ENCODE data around the gene NIPA2. TPM values are rescaled to one million over a fixed set of nuclear protein-coding genes. Genes with fewer than 3 reads are reported as not detected.

The NIPA2 gene
- total RNA-seq, 4 donors from 2014 or later: 29.9 to 41.3 (median 34.5) TPM

- DNase-seq (ENCODE audit: extremely low spot score): no peak
- WGBS: 89% methylated on average over 1 of the region's 1 CpG
- Histone ChIP-seq H3K27ac (replicated peaks in 1 of 4) (no peak overlapping the region), H3K9me3 (no peaks in the 10 kb centered on the region), H3K27me3 (no peaks in the 10 kb centered on the region), H3K4me1 (no peaks in the 10 kb centered on the region), H3K36me3 (peaks cover 29 to 80% (median 58%) of the 10 kb centered on the region in 4 donors), H3K4me3 (no peak overlapping the region)
- intact Hi-C loops (cut with DNase I): no loop called here
- no peak for TF ChIP-seq EP300 (IDR thresholded peaks at IDR 0.05)
- no peak for TF ChIP-seq POLR2A (IDR thresholded peaks at IDR 0.05; ENCODE audit: low read depth)
- TF ChIP-seq CTCF (IDR thresholded peaks at IDR 0.05): peak in 2 of 3 experiments; percentile 8 to 32
Measured at GRCh38 chr15:22884344-22884743, 45.9 kb downstream of the NIPA2 start.

GRCh38 chr15:22885120-22885519 lies 46.7 kb downstream of the NIPA2 start:
- Histone ChIP-seq H3K4me3 (no peak overlapping the region), H3K27ac (replicated peaks in 1 of 4) (no peak overlapping the region), H3K27me3 (no peaks in the 10 kb centered on the region), H3K4me1 (no peaks in the 10 kb centered on the region), H3K9me3 (no peaks in the 10 kb centered on the region), H3K36me3 (peaks cover 27 to 80% (median 52%) of the 10 kb centered on the region in 4 donors)
- intact Hi-C loops (cut with DNase I): no loop called here
- DNase-seq (ENCODE audit: extremely low spot score): no peak
- no peak for TF ChIP-seq EP300 (IDR thresholded peaks at IDR 0.05)
- no peak for TF ChIP-seq CTCF (IDR thresholded peaks at IDR 0.05)
- TF ChIP-seq POLR2AphosphoS5 (IDR thresholded peaks at IDR 0.05): no peak
- no peak for TF ChIP-seq POLR2A (IDR thresholded peaks at IDR 0.05; ENCODE audit: low read depth)
- WGBS: 97% methylated on average over 6 of the region's 6 CpGs

GRCh38 chr15:22887157-22887951 lies 48.9 kb downstream of the NIPA2 start:
- H3K36me3 ChIP-seq: peaks cover 21 to 80% (median 51%) of the 10 kb centered on the region in 4 donors
- 88% methylated on average over 14 of the region's 14 CpGs for WGBS
- intact Hi-C loops (cut with DNase I): no loop called here

GRCh38 chr15:22888120-22888859 lies 49.8 kb downstream of the NIPA2 start:
- no peaks in the 10 kb centered on the region for H3K4me1 ChIP-seq
- H3K4me3 ChIP-seq: no peak overlapping the region
- intact Hi-C loops (cut with DNase I): no loop called here
- H3K9me3 ChIP-seq: no peaks in the 10 kb centered on the region
- TF ChIP-seq EP300 (IDR thresholded peaks at IDR 0.05) (no peak), POLR2A (IDR thresholded peaks at IDR 0.05; ENCODE audit: low read depth) (no peak), CTCF (IDR thresholded peaks at IDR 0.05) (no peak), POLR2AphosphoS5 (IDR thresholded peaks at IDR 0.05) (no peak)
- DNase-seq (ENCODE audit: extremely low spot score): no peak
- WGBS: 82% methylated on average over 9 of the region's 9 CpGs
- H3K27ac ChIP-seq (replicated peaks in 1 of 4): no peak overlapping the region
- H3K36me3 ChIP-seq: peaks cover 15 to 80% (median 54%) of the 10 kb centered on the region in 4 donors
- no peaks in the 10 kb centered on the region for H3K27me3 ChIP-seq

More at GRCh38 chr15:22887157-22887951, 48.9 kb downstream of the NIPA2 start:
- Histone ChIP-seq H3K4me1 (no peaks in the 10 kb centered on the region), H3K9me3 (no peaks in the 10 kb centered on the region), H3K27ac (replicated peaks in 1 of 4) (no peak overlapping the region), H3K4me3 (no peak overlapping the region), H3K27me3 (no peaks in the 10 kb centered on the region)
- TF ChIP-seq CTCF (IDR thresholded peaks at IDR 0.05): no peak
- peak in 1 of 2 donors; percentile 8 for TF ChIP-seq POLR2AphosphoS5 (IDR thresholded peaks at IDR 0.05)
- DNase-seq (ENCODE audit: extremely low spot score): no peak
